BJ (cell line): ENCODE measurements around the gene BTG2. TPM values are rescaled to one million over a fixed set of nuclear protein-coding genes. Genes with fewer than 3 reads are reported as not detected.

Source experiments
- CTCF ChIA-PET: fragments of 350-600 bp; formaldehyde crosslinking; extraction: SDS; loops from one replicate; lab custom pipeline; 2021; ENCODE audit warnings: antibody characterized with exemption, inconsistent platforms; lab: Yijun Ruan, JAX
- POLR2A ChIA-PET: fragments of 300-600 bp; sonication (Branson Sonifier 250); formaldehyde crosslinking; extraction: SDS; loops from one replicate; lab custom pipeline; 2021; ENCODE audit warnings: antibody characterized with exemption; lab: Charles Lee
- DNase-seq: peaks from one replicate; pipeline ENCODE4 v3.0.0-alpha.2; 2011; ENCODE audit warnings: low read depth
- H3K27me3 ChIP-seq: 2 replicates; pipeline ENCODE4 v1.6.0; 2011; ENCODE audit warnings: low read length; ENCODE audit not compliant: control insufficient read depth, insufficient read depth
- H3K36me3 ChIP-seq: 2 replicates; pipeline ENCODE4 v1.5.1; 2011; ENCODE audit warnings: low read length; ENCODE audit not compliant: control insufficient read depth, insufficient read depth
- H3K4me3 ChIP-seq: 2 replicates; pipeline ENCODE4 v1.5.1; 2011; ENCODE audit warnings: low read depth, mild to moderate bottlenecking, control low read depth, low read length
- CTCF ChIP-seq: IDR thresholded peaks from 2 replicates; pipeline ENCODE4 v1.5.1; 2011; ENCODE audit warnings: low read depth, mild to moderate bottlenecking, control low read depth, inconsistent platforms, low read length, moderate library complexity; ENCODE audit not compliant: insufficient read depth
- polyA plus RNA-seq: library from polyadenylated mRNA; depleted of rRNA; stranded (reverse); fragments of >200 nt; gene quantifications from 2 replicates; pipeline ENCODE4 v1.2.3, GENCODE V29; 2011

The BTG2 gene
- polyA plus RNA-seq, 1 experiment = 22.8 TPM

- TF ChIP-seq CTCF = no peak
- ChIA-PET POLR2A (no interaction called here), CTCF (interaction anchor here (0.6 to 20.3 kb wide), 11 partner anchors 12 to 235 kb away, joined by 3 to 484 read pairs (median 4); partner anchors contain the start of gene ADORA1)
- DNase-seq = no peak
- Histone ChIP-seq H3K4me3 (no peak overlapping the region), H3K27me3 (no peaks in the 10 kb centered on the region), H3K36me3 (no peaks in the 10 kb centered on the region)
Observed at GRCh38 chr1:203273869-203274602, 31.3 kb upstream of the BTG2 start.

GRCh38 chr1:203274603-203275381, 30.5 kb upstream of the BTG2 start:
- TF ChIP-seq CTCF = no peak
- H3K27me3 ChIP-seq = no peaks in the 10 kb centered on the region
- ChIA-PET POLR2A (no interaction called here), CTCF (interaction anchor here (0.6 to 20.3 kb wide), 11 partner anchors 11 to 235 kb away, joined by 3 to 484 read pairs (median 4); partner anchors contain the start of gene ADORA1)
- no peaks in the 10 kb centered on the region for H3K36me3 ChIP-seq
- H3K4me3 ChIP-seq = no peak overlapping the region
- DNase-seq = no peak

GRCh38 chr1:203275656-203276272, 29.6 kb upstream of the BTG2 start:
- no peak for DNase-seq
- ChIA-PET CTCF (interaction anchor here (1.9 to 20.3 kb wide), 4 partner anchors 7 to 64 kb away, joined by 5 to 484 read pairs (median 38); no protein-coding TSS in a partner anchor), POLR2A (no interaction called here)

GRCh38 chr1:203276408-203276807, 28.9 kb upstream of the BTG2 start:
- Histone ChIP-seq H3K4me3 (no peak overlapping the region), H3K36me3 (no peaks in the 10 kb centered on the region), H3K27me3 (no peaks in the 10 kb centered on the region)
- ChIA-PET POLR2A (no interaction called here), CTCF (interaction anchor here (1.4 to 20.3 kb wide), 4 partner anchors 8 to 64 kb away, joined by 4 to 484 read pairs (median 38); no protein-coding TSS in a partner anchor)
- no peak for TF ChIP-seq CTCF
- DNase-seq = no peak

More at GRCh38 chr1:203275656-203276272, 29.6 kb upstream of the BTG2 start:
- TF ChIP-seq CTCF = no peak
- Histone ChIP-seq H3K36me3 (no peaks in the 10 kb centered on the region), H3K27me3 (no peaks in the 10 kb centered on the region), H3K4me3 (no peak overlapping the region)
